GM23338 (cell line): ENCODE data around the gene PDE7B. TPM values are rescaled to one million over a fixed set of nuclear protein-coding genes. Genes with fewer than 3 reads are reported as not detected.

ENCODE experiments used
- ATAC-seq: fragments of 200-7000 bp; cut with Tn5 transposase; 3 replicates; pipeline ENCODE4 v1.9.1; 2020
- DNase-seq: peaks from one replicate; pipeline ENCODE4 v3.0.0-alpha.2; 2015; ENCODE audit warnings: low spot score
- H2AFZ ChIP-seq: fragments of 200-600 bp; sonication (generic); 2 replicates; pipeline ENCODE4 v1.8.0; 2016; ENCODE audit warnings: antibody characterized with exemption, mild to moderate bottlenecking, moderate library complexity
- H3F3A ChIP-seq: fragments of 200-600 bp; sonication (generic); replicated peaks from 2 replicates; pipeline ENCODE4 v1.8.0; 2017; ENCODE audit warnings: antibody characterized with exemption, mixed run types, low read depth
- H3K27ac ChIP-seq: fragments of 200-600 bp; sonication (generic); 2 replicates; pipeline ENCODE4 v1.6.1; 2016; ENCODE audit warnings: low read depth
- H3K27me3 ChIP-seq: fragments of 200-600 bp; sonication (generic); 2 replicates; pipeline ENCODE4 v1.8.0; 2016; ENCODE audit warnings: mild to moderate bottlenecking, mixed run types, moderate library complexity; ENCODE audit not compliant: insufficient read depth
- H3K36me3 ChIP-seq: fragments of 200-600 bp; sonication (generic); 2 replicates; pipeline ENCODE4 v1.8.0; 2016; ENCODE audit warnings: mild to moderate bottlenecking; ENCODE audit not compliant: insufficient read depth
- H3K4me1 ChIP-seq: fragments of 200-600 bp; sonication (generic); 2 replicates; pipeline ENCODE4 v1.8.0; 2016; ENCODE audit warnings: mild to moderate bottlenecking, moderate library complexity; ENCODE audit not compliant: insufficient read depth
- H3K4me2 ChIP-seq: fragments of 200-600 bp; sonication (generic); 2 replicates; pipeline ENCODE4 v1.7.1; 2017; ENCODE audit warnings: mixed run types
- H3K4me3 ChIP-seq: fragments of 200-600 bp; sonication (generic); 2 replicates; pipeline ENCODE4 v1.6.1; 2016; ENCODE audit warnings: mixed run types
- H3K79me2 ChIP-seq: fragments of 200-600 bp; sonication (generic); replicated peaks from 2 replicates; pipeline ENCODE4 v1.8.0; 2017; ENCODE audit warnings: mild to moderate bottlenecking; ENCODE audit not compliant: insufficient read depth
- H3K9me2 ChIP-seq: fragments of 200-600 bp; sonication (generic); 2 replicates; pipeline ENCODE4 v1.8.0; 2017; ENCODE audit not compliant: insufficient read depth
- H4K20me1 ChIP-seq: fragments of 200-600 bp; sonication (generic); replicated peaks from 2 replicates; pipeline ENCODE4 v1.8.0; 2017; ENCODE audit warnings: mild to moderate bottlenecking; ENCODE audit not compliant: insufficient read depth
- H3K27ac Mint-ChIP-seq: 2 replicates; pipeline ENCODE4 v1.8.0; 2020; ENCODE audit warnings: inconsistent platforms, mild to moderate bottlenecking, moderate library complexity, mixed read lengths
- H3K27me3 Mint-ChIP-seq: 3 replicates; pipeline ENCODE4 v1.8.0; 2022; ENCODE audit warnings: low read depth, mild to moderate bottlenecking, moderate library complexity, mixed read lengths, inconsistent platforms; ENCODE audit not compliant: insufficient read depth, poor library complexity
- H3K36me3 Mint-ChIP-seq: 3 replicates; pipeline ENCODE4 v1.8.0; 2021; ENCODE audit warnings: low read depth, mild to moderate bottlenecking, inconsistent platforms, moderate library complexity, mixed read lengths
- H3K4me1 Mint-ChIP-seq: 3 replicates; pipeline ENCODE4 v1.8.0; 2020; ENCODE audit warnings: mild to moderate bottlenecking, inconsistent platforms, mixed read lengths
- H3K4me3 Mint-ChIP-seq: 3 replicates; pipeline ENCODE4 v1.8.0; 2021; ENCODE audit warnings: moderate library complexity, mild to moderate bottlenecking, inconsistent platforms, mixed read lengths
- H3K9me3 Mint-ChIP-seq: 3 replicates; pipeline ENCODE4 v1.8.0; 2020; ENCODE audit warnings: moderate library complexity, mild to moderate bottlenecking, inconsistent platforms, mixed read lengths
- CREB1 ChIP-seq: fragments of 250-450 bp; sonication (Bioruptor Pico); IDR thresholded peaks from 2 replicates; pipeline ENCODE4 v1.5.0; 2020; ENCODE audit warnings: low read depth, mild to moderate bottlenecking, moderate library complexity
- EZH2 ChIP-seq: fragments of 200-600 bp; sonication (generic); IDR thresholded peaks from one replicate; pipeline ENCODE4 v1.8.0; 2017; ENCODE audit warnings: antibody characterized with exemption, mild to moderate bottlenecking, low read depth; ENCODE audit not compliant: unreplicated experiment
- NANOG ChIP-seq: IDR thresholded peaks from 2 replicates; pipeline ENCODE4 v1.6.1; 2016; ENCODE audit warnings: antibody characterized with exemption, borderline replicate concordance
- STAT1 ChIP-seq: IDR thresholded peaks from one replicate; pipeline ENCODE4 v1.6.1; 2016; ENCODE audit warnings: antibody characterized with exemption; ENCODE audit not compliant: unreplicated experiment
- ZNF114 ChIP-seq: fragments of 250-450 bp; sonication (Bioruptor Pico); IDR thresholded peaks from 2 replicates; pipeline ENCODE4 v1.5.0; 2020; ENCODE audit warnings: mild to moderate bottlenecking, moderate library complexity
- ZNF331 ChIP-seq: fragments of 250-450 bp; sonication (Bioruptor Pico); IDR thresholded peaks from 2 replicates; pipeline ENCODE4 v1.5.0; 2020; ENCODE audit warnings: low read depth, mild to moderate bottlenecking, moderate library complexity
- polyA plus RNA-seq: library from polyadenylated mRNA; unstranded; fragments of >200 nt; fragmentation: Nextera tagmentation; extraction: Ambion mirVana; gene quantifications from 2 replicates; pipeline ENCODE4 v1.2.1, GENCODE V29; 2016
- total RNA-seq: library from RNA; depleted of rRNA; stranded (reverse); fragments of >200 nt; shearing (Covaris generic); gene quantifications from 2 replicates; pipeline ENCODE4 v1.2.3, GENCODE V29; 2014
- TF ChIP-seq, protein P1 (sequence below), 2 experiments: fragments of 200-600 bp in 1 of 2; sonication (generic) in 1 of 2; conservative IDR thresholded peaks; 2 replicates each; pipeline versions ENCODE4 v1.5.1 to v1.6.1; 2016 to 2017; ENCODE audit warnings: antibody characterized with exemption in 2 of 2, low read depth in 2 of 2, mild to moderate bottlenecking in 2 of 2, moderate library complexity in 1 of 2
- TF ChIP-seq, protein P2 (sequence below): fragments of 250-450 bp; sonication (Bioruptor Pico); IDR thresholded peaks from 2 replicates; pipeline ENCODE4 v1.5.0; 2020; ENCODE audit warnings: mild to moderate bottlenecking, moderate library complexity

The PDE7B gene
- total and polyA plus RNA-seq, 2 experiments from 2014 or later = 0.07 TPM; not detected in 1

DNA sequence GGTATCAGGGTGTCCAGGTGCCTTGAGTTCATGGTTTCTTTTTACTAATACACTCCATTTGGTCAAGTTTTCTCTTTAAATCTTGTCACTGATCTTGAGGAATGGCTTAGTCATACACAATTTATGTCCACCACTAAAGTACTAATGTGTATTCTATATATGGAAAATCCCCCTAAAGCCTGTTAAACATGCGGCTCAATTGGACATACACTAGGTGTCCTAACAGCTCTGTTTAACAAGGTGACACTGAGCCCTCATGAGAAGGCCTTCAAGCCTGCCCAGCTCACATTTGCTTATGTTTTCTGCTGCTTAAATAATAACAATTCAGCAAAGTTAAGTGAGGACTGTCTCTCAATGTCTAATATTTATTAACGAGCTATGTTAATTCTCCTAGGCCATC, 31.5 kb downstream of the PDE7B start:
- H3K4me1 ChIP-seq = 0 out of 2 replicates have a peak, but pooled peaks cover 5% of the 10 kb centered on the region
- H3K36me3 ChIP-seq = no peaks in the 10 kb centered on the region
- H3K4me3 ChIP-seq = no peak overlapping the region
- no peak overlapping the region for H3K27ac Mint-ChIP-seq
- peaks cover 9% of the 10 kb centered on the region; the same call in 2 of the 3 replicates for H3K4me1 Mint-ChIP-seq
- H3F3A ChIP-seq = no peaks in the 10 kb centered on the region
- no peaks in the 10 kb centered on the region for H3K79me2 ChIP-seq
- no peaks in the 10 kb centered on the region for H3K27me3 ChIP-seq
- no peak for DNase-seq
- H3K4me2 ChIP-seq = no peak overlapping the region
- H3K9me2 ChIP-seq = no peaks in the 10 kb centered on the region
- no peak overlapping the region for H3K27ac ChIP-seq
- H2AFZ ChIP-seq = no peak overlapping the region
- TF ChIP-seq, protein P1, sequence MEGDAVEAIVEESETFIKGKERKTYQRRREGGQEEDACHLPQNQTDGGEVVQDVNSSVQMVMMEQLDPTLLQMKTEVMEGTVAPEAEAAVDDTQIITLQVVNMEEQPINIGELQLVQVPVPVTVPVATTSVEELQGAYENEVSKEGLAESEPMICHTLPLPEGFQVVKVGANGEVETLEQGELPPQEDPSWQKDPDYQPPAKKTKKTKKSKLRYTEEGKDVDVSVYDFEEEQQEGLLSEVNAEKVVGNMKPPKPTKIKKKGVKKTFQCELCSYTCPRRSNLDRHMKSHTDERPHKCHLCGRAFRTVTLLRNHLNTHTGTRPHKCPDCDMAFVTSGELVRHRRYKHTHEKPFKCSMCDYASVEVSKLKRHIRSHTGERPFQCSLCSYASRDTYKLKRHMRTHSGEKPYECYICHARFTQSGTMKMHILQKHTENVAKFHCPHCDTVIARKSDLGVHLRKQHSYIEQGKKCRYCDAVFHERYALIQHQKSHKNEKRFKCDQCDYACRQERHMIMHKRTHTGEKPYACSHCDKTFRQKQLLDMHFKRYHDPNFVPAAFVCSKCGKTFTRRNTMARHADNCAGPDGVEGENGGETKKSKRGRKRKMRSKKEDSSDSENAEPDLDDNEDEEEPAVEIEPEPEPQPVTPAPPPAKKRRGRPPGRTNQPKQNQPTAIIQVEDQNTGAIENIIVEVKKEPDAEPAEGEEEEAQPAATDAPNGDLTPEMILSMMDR (conservative IDR thresholded peaks at IDR 0.05; ENCODE audit: low read depth in 2 of 2) = 0 out of 4 replicates have a peak, but pooled peaks of 1 of the 2 experiments have one; percentile 5
- TF ChIP-seq NANOG = no peak
- H3K9me3 Mint-ChIP-seq = no peaks in the 10 kb centered on the region
- ATAC-seq = no peak
- no peak overlapping the region for H3K4me3 Mint-ChIP-seq
- H4K20me1 ChIP-seq = no peaks in the 10 kb centered on the region
- H3K27me3 Mint-ChIP-seq = no peaks in the 10 kb centered on the region
- no peaks in the 10 kb centered on the region for H3K36me3 Mint-ChIP-seq

DNA sequence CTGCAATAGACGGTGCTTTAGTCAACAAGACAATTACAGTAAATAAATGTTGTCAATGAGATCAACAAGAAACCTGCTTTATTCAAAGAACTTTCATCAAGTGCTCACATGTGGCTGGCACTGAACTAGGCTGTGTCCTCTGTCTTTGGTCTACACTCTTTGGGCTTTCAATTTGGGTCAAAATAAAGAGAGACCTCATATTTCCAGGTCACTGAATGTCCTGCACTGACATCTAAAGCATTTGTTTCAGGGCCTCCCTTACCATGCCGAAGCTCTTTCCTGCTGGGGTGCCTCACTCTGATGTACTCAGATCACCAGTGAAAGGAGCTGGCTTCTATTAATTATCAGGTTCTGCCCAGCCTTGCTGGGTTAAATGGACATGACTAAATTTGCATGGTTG, 32.0 kb downstream of the PDE7B start:
- no peaks in the 10 kb centered on the region for H3K36me3 ChIP-seq
- H3K4me2 ChIP-seq = no peak overlapping the region
- H3K4me3 Mint-ChIP-seq = no peak overlapping the region
- 0 out of 2 replicates have a peak, but pooled peaks cover 5% of the 10 kb centered on the region for H3K4me1 ChIP-seq
- no peaks in the 10 kb centered on the region for H3K27me3 Mint-ChIP-seq
- no peaks in the 10 kb centered on the region for H3K36me3 Mint-ChIP-seq
- H4K20me1 ChIP-seq = no peaks in the 10 kb centered on the region
- H3K27ac ChIP-seq = no peak overlapping the region
- H3K9me3 Mint-ChIP-seq = no peaks in the 10 kb centered on the region
- no peak for TF ChIP-seq STAT1
- H3F3A ChIP-seq = no peaks in the 10 kb centered on the region
- ATAC-seq = no peak
- H3K27me3 ChIP-seq = no peaks in the 10 kb centered on the region
- DNase-seq = no peak
- peaks cover 9% of the 10 kb centered on the region; the same call in 2 of the 3 replicates for H3K4me1 Mint-ChIP-seq
- no peak overlapping the region for H3K27ac Mint-ChIP-seq
- no peak overlapping the region for H2AFZ ChIP-seq
- H3K79me2 ChIP-seq = no peaks in the 10 kb centered on the region
- H3K9me2 ChIP-seq = no peaks in the 10 kb centered on the region
- H3K4me3 ChIP-seq = no peak overlapping the region

DNA sequence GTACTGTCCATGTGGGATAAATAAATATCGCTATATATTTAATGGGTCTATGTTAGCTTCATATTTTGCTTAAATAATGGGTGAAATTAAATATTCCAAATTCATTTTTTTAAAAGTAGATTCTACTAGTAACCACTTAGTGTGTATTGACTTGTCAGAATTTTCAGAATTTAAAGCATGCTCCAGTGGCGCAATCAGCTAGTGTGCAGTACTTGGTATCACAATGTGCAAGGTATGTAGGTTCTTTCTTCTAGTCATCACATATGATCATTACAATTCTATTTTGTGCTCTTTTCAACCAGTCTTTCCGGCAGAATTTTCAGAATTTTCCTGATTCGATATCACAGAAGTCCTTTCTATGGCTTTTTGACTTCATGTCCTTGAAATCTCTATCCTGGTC, 32.6 kb downstream of the PDE7B start:
- no peaks in the 10 kb centered on the region for H3K9me2 ChIP-seq
- DNase-seq (no peak), ATAC-seq (no peak)
- H3K79me2 ChIP-seq = no peaks in the 10 kb centered on the region
- H3K4me2 ChIP-seq = no peak overlapping the region
- peaks cover 9% of the 10 kb centered on the region; the same call in 2 of the 3 replicates for H3K4me1 Mint-ChIP-seq
- H3K4me1 ChIP-seq = 0 out of 2 replicates have a peak, but pooled peaks cover 5% of the 10 kb centered on the region
- H3K4me3 ChIP-seq = no peak overlapping the region
- H2AFZ ChIP-seq = no peak overlapping the region
- no peaks in the 10 kb centered on the region for H4K20me1 ChIP-seq
- no peaks in the 10 kb centered on the region for H3K9me3 Mint-ChIP-seq
- H3K27ac ChIP-seq = no peak overlapping the region
- H3K36me3 ChIP-seq = no peaks in the 10 kb centered on the region
- H3K27me3 Mint-ChIP-seq = no peaks in the 10 kb centered on the region
- H3K27me3 ChIP-seq = no peaks in the 10 kb centered on the region
- H3K36me3 Mint-ChIP-seq = no peaks in the 10 kb centered on the region
- H3K4me3 Mint-ChIP-seq = no peak overlapping the region
- no peak overlapping the region for H3K27ac Mint-ChIP-seq
- no peaks in the 10 kb centered on the region for H3F3A ChIP-seq
- TF ChIP-seq EZH2 (no peak), NANOG (no peak), CREB1 (CRISPR knock-in tag) (no peak), ZNF114 (CRISPR knock-in tag) (no peak), ZNF331 (CRISPR knock-in tag) (no peak)
- TF ChIP-seq, protein P2, sequence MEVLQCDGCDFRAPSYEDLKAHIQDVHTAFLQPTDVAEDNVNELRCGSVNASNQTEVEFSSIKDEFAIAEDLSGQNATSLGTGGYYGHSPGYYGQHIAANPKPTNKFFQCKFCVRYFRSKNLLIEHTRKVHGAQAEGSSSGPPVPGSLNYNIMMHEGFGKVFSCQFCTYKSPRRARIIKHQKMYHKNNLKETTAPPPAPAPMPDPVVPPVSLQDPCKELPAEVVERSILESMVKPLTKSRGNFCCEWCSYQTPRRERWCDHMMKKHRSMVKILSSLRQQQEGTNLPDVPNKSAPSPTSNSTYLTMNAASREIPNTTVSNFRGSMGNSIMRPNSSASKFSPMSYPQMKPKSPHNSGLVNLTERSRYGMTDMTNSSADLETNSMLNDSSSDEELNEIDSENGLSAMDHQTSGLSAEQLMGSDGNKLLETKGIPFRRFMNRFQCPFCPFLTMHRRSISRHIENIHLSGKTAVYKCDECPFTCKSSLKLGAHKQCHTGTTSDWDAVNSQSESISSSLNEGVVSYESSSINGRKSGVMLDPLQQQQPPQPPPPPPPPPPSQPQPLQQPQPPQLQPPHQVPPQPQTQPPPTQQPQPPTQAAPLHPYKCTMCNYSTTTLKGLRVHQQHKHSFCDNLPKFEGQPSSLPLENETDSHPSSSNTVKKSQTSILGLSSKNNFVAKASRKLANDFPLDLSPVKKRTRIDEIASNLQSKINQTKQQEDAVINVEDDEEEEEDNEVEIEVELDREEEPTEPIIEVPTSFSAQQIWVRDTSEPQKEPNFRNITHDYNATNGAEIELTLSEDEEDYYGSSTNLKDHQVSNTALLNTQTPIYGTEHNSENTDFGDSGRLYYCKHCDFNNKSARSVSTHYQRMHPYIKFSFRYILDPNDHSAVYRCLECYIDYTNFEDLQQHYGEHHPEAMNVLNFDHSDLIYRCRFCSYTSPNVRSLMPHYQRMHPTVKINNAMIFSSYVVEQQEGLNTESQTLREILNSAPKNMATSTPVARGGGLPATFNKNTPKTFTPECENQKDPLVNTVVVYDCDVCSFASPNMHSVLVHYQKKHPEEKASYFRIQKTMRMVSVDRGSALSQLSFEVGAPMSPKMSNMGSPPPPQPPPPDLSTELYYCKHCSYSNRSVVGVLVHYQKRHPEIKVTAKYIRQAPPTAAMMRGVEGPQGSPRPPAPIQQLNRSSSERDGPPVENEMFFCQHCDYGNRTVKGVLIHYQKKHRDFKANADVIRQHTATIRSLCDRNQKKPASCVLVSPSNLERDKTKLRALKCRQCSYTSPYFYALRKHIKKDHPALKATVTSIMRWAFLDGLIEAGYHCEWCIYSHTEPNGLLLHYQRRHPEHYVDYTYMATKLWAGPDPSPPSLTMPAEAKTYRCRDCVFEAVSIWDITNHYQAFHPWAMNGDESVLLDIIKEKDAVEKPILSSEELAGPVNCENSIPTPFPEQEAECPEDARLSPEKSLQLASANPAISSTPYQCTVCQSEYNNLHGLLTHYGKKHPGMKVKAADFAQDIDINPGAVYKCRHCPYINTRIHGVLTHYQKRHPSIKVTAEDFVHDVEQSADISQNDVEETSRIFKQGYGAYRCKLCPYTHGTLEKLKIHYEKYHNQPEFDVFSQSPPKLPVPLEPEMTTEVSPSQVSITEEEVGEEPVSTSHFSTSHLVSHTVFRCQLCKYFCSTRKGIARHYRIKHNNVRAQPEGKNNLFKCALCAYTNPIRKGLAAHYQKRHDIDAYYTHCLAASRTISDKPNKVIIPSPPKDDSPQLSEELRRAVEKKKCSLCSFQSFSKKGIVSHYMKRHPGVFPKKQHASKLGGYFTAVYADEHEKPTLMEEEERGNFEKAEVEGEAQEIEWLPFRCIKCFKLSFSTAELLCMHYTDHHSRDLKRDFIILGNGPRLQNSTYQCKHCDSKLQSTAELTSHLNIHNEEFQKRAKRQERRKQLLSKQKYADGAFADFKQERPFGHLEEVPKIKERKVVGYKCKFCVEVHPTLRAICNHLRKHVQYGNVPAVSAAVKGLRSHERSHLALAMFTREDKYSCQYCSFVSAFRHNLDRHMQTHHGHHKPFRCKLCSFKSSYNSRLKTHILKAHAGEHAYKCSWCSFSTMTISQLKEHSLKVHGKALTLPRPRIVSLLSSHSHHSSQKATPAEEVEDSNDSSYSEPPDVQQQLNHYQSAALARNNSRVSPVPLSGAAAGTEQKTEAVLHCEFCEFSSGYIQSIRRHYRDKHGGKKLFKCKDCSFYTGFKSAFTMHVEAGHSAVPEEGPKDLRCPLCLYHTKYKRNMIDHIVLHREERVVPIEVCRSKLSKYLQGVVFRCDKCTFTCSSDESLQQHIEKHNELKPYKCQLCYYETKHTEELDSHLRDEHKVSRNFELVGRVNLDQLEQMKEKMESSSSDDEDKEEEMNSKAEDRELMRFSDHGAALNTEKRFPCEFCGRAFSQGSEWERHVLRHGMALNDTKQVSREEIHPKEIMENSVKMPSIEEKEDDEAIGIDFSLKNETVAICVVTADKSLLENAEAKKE (CRISPR knock-in tag) = no peak
